GM10266 (cell line): ENCODE results near the gene LRRTM4.

Experiments
- DNase-seq: peaks from one replicate; pipeline ENCODE4 v3.0.0; 2012; ENCODE audit errors: extremely low spot score
- TF ChIP-seq, protein P1 (sequence below): IDR thresholded peaks from 2 replicates; pipeline ENCODE4 v1.5.1; 2012; ENCODE audit warnings: mild to moderate bottlenecking, low read depth; ENCODE audit not compliant: control insufficient read depth, insufficient read depth; ENCODE audit errors: missing control alignments

LRRTM4 gene

DNA sequence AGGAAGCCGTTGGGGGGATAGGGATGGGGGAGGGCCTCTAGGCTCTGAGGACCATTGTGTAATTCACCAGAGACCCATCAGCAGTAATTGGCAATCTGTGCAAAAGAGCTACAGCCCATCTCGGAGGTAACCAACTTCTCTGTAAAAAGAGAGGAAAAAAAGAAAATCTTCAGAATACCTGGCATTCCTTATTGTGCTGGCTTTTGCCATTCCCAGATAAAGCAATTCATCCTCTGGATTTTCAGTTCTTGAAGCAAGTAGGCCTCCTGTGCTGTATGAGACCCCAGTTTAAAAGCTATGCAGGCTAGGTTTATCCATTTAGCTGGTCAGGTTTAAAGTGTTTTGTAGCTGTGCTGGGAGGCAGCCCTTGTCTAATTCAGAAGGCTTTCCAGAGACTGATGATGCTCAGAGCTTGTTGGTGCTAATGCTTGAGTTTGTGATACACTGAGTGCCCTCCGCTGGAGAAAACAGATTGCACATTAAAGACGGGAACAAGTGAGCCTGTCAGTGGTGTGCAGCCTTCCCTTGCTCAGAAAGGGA lies at the start of gene LRRTM4:
Gene LRRTM4 (minus strand): TSS at position 446 of the 540 bp plus-strand sequence.
- TF ChIP-seq, protein P1, sequence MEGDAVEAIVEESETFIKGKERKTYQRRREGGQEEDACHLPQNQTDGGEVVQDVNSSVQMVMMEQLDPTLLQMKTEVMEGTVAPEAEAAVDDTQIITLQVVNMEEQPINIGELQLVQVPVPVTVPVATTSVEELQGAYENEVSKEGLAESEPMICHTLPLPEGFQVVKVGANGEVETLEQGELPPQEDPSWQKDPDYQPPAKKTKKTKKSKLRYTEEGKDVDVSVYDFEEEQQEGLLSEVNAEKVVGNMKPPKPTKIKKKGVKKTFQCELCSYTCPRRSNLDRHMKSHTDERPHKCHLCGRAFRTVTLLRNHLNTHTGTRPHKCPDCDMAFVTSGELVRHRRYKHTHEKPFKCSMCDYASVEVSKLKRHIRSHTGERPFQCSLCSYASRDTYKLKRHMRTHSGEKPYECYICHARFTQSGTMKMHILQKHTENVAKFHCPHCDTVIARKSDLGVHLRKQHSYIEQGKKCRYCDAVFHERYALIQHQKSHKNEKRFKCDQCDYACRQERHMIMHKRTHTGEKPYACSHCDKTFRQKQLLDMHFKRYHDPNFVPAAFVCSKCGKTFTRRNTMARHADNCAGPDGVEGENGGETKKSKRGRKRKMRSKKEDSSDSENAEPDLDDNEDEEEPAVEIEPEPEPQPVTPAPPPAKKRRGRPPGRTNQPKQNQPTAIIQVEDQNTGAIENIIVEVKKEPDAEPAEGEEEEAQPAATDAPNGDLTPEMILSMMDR = no peak
- no peak for DNase-seq

DNA sequence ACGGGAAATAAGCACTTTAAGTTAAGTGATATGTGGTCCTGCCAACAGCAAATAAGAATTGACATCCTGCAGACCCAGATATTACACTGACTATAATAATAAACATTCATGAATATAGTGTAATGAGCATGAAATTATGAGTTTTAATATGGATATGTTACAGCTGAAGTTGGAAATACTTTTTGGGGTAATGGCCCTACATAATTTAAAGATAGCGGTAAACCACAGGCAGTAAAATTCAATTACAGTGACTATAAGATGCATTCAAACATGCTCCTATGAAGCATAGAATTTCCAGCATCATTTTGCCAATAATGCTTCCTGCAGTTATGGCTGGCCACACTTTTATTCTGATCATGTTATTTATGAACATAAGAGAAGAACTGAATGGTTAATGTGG lies 49.4 kb upstream of the LRRTM4 start:
- DNase-seq = no peak
- TF ChIP-seq, protein P1 = no peak

DNA sequence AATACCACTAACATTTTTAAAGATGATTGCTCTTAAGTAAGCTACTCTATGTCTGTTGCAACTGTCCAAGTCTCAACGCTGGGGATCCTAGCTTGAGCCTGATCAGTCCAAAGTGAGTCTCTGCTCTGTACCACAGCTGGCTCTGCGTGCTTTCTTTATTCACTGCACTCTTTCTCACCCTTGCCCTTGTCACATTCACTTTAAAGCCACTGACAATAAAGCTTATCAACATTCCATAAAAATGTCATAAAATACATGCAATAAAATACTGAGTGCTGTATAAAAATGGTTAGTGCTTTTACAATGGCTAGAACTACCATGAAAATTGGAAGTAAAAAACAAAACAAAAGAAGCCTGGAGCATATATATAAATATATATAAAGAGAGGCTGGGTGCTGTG lies 45.5 kb upstream of the LRRTM4 start:
- TF ChIP-seq, protein P1 = no peak
- DNase-seq = no peak

DNA sequence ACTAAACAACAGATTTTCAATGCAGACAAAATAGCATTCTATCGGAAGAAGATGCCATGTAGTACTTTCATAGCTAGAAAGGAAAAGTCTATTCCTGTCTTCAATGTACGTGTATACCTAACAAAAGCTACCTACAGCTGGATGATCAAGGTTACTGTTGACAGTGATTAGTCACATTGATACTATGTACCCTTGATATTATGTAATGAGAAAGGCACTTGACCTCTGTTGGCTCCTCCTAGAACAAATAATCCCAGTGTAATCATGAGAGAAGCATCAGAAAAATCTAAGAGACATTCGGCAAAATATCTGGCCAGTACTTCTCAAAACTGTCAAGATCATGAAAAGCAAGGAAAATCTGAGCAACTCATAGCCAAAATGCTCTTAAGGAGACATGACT lies 44.4 kb upstream of the LRRTM4 start:
- no peak for DNase-seq
- TF ChIP-seq, protein P1 = no peak

DNA sequence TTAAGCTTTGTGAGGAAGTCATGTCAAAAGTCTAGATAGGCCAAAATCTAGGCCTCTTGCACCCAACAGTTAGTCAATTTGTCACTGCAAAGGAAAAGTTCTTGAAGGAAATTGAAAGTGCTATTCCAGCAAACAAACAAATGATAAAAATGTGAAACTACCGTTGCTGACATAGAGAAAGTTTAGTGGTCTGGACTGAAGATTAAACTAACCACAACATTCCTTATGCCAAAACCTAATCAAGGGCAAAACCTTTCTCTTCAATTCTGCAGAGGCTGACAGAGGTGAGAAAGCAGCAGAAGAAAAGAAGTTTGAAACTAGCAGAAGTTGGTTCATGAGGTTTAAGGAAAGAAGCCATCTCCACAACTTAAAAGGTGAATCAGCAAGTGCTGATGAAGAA lies 44.0 kb upstream of the LRRTM4 start:
- DNase-seq = no peak
- TF ChIP-seq, protein P1 = no peak

DNA sequence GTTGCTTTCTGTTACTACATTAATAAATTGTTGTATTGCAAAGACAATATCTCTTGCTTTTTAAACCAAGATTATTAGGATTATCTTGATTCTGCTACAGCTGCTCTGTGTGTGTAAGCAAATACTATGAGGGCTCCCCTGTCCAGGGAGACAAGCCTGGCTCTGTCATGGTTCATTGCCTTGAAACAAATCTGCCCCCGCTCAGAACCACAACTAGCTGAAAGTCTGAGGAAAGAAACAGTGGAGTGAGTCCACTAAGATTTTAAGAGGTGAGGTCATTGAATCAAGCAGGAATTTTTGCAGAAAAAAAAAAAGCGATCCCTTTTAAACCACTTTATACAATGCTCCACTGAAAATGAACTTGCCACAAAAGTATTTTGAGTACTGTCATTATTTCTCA lies 30.8 kb upstream of the LRRTM4 start:
- no peak for DNase-seq
- TF ChIP-seq, protein P1 = no peak

DNA sequence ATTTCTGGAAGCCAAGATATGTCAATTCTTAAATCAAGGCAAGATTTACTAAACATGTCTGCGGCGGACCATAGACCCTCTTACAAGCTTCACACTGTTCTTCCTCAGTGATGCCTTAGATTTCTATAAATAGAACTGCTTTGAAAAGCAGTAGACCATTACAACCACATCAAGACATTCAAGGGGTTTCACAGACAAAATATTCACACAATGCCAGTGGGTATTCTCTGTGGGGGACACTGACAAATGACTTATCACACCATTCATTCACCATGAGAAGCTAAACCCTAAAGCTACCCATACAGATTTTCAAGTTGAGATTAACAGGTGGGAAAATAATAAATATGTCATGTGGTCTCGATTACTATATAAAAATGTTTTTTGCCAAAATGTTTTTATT lies 15.9 kb upstream of the LRRTM4 start:
- TF ChIP-seq, protein P1 = no peak

More for the DNA sequence above, 15.9 kb upstream of the LRRTM4 start:
- no peak for DNase-seq
